GM21717 (cell line): ENCODE results near the gene BTNL3.

ENCODE experiments used
- ATAC-seq: cut with Tn5 transposase; IDR thresholded peaks from one replicate; pipeline ENCODE4 v1.9.1; 2021; ENCODE audit warnings: mild to moderate bottlenecking, moderate library complexity; ENCODE audit not compliant: unreplicated experiment

BTNL3 gene

GRCh38 chr5:181020688-181021087 lies 32.0 kb downstream of the BTNL3 start:
- ATAC-seq = no peak

- no peak for ATAC-seq
Measured at GRCh38 chr5:181024245-181025064, 35.8 kb downstream of the BTNL3 start.

- ATAC-seq = no peak
Measured at GRCh38 chr5:181027452-181028031, 38.9 kb downstream of the BTNL3 start.

GRCh38 chr5:181028032-181028819 lies 39.6 kb downstream of the BTNL3 start:
- ATAC-seq = no peak

- ATAC-seq = no peak
Measured at GRCh38 chr5:181031716-181032115, 43.1 kb downstream of the BTNL3 start.

GRCh38 chr5:181035991-181036815 lies 47.6 kb downstream of the BTNL3 start:
- ATAC-seq = no peak

- ATAC-seq = no peak
Measured at GRCh38 chr5:181036816-181037364, 48.2 kb downstream of the BTNL3 start.

GRCh38 chr5:181037365-181037861 lies 48.8 kb downstream of the BTNL3 start:
- ATAC-seq = no peak

- no peak for ATAC-seq
Measured at GRCh38 chr5:181039471-181039870, 50.8 kb downstream of the BTNL3 start.

- ATAC-seq = no peak
Measured at GRCh38 chr5:181039931-181040630, 51.4 kb downstream of the BTNL3 start, which contains the start of gene BTNL9. BTNL9 (plus strand) TSS chr5:181040266; CDS start chr5:181045490, 5,224 bp downstream.

- no peak for ATAC-seq
Measured at GRCh38 chr5:181040631-181040945, 51.9 kb downstream of the BTNL3 start.

GRCh38 chr5:181041043-181041442 lies 52.4 kb downstream of the BTNL3 start:
- no peak for ATAC-seq

GRCh38 chr5:181042036-181042713 lies 53.5 kb downstream of the BTNL3 start:
- ATAC-seq = no peak

GRCh38 chr5:181042722-181043121 lies 54.1 kb downstream of the BTNL3 start:
- ATAC-seq = no peak

GRCh38 chr5:181043285-181044092 lies 54.8 kb downstream of the BTNL3 start:
- ATAC-seq = no peak

GRCh38 chr5:181044093-181044599 lies 55.5 kb downstream of the BTNL3 start:
- no peak for ATAC-seq

GRCh38 chr5:181044662-181045305 lies 56.1 kb downstream of the BTNL3 start:
- ATAC-seq = no peak

GRCh38 chr5:181045316-181045715 lies 56.7 kb downstream of the BTNL3 start:
- ATAC-seq = no peak
